H1 (cell line): Measurements from ENCODE around the gene UBQLN1. TPM values are rescaled to one million over a fixed set of nuclear protein-coding genes. Genes with fewer than 3 reads are reported as not detected.

Experiments used
- CTCF ChIA-PET: fragments of 300-600 bp; sonication (Branson Sonifier 250); formaldehyde crosslinking; loops from one replicate; lab custom pipeline; 2021; ENCODE audit not compliant: partially characterized antibody; lab: Charles Lee
- POLR2A ChIA-PET: fragments of 300-600 bp; sonication (Branson Sonifier 250); formaldehyde crosslinking; loops from one replicate; lab custom pipeline; 2021; ENCODE audit warnings: inconsistent platforms; ENCODE audit not compliant: partially characterized antibody; lab: Charles Lee
- DNase-seq, 2 experiments: peaks; one replicate each; pipeline versions ENCODE4 v3.0.0 to v3.0.0-alpha.2; 2010 to 2022; ENCODE audit warnings: low spot score in 2 of 2, low read depth in 1 of 2, mixed read lengths in 1 of 2
- FAIRE-seq: peaks from 2 replicates; lab custom pipeline; 2011; peaks lifted over from hg19 to GRCh38; lab: Jason Lieb, UNC
- H2AFZ ChIP-seq: 2 replicates; pipeline ENCODE4 v1.8.1; 2012; ENCODE audit warnings: low read length, inconsistent platforms
- H2AK5ac ChIP-seq: 2 replicates; pipeline ENCODE4 v1.6.1; 2013; ENCODE audit warnings: low read depth, low read length
- H2BK120ac ChIP-seq: replicated peaks from 2 replicates; pipeline ENCODE3; 2013; ENCODE audit warnings: low read depth, low read length, inconsistent platforms
- H2BK12ac ChIP-seq: 2 replicates; pipeline ENCODE4 v1.6.1; 2013; ENCODE audit warnings: low read depth, low read length
- H2BK15ac ChIP-seq: 2 replicates; pipeline ENCODE4 v1.6.1; 2013; ENCODE audit warnings: low read length
- H2BK20ac ChIP-seq: 2 replicates; pipeline ENCODE4 v1.6.1; 2013; ENCODE audit warnings: low read length
- H2BK5ac ChIP-seq: 2 replicates; pipeline ENCODE4 v1.6.1; 2013; ENCODE audit warnings: low read depth, low read length
- H3K14ac ChIP-seq: 2 replicates; pipeline ENCODE4 v1.6.1; 2013; ENCODE audit warnings: inconsistent platforms; ENCODE audit not compliant: insufficient read length
- H3K18ac ChIP-seq: 2 replicates; pipeline ENCODE4 v1.6.1; 2013; ENCODE audit warnings: low read length; ENCODE audit errors: extremely low read depth
- H3K23ac ChIP-seq: 2 replicates; pipeline ENCODE4 v1.6.1; 2013; ENCODE audit warnings: inconsistent platforms; ENCODE audit not compliant: insufficient read length
- H3K23me2 ChIP-seq: 2 replicates; pipeline ENCODE4 v1.6.1; 2013; ENCODE audit warnings: low read depth, low read length
- H3K27ac ChIP-seq: 2 replicates; pipeline ENCODE4 v1.6.1; 2011; ENCODE audit warnings: low read depth, low read length, inconsistent platforms
- H3K27me3 ChIP-seq, 4 experiments: replicated peaks in 1 of 4; 1 replicate in 1 of 4; 2 replicates in 3 of 4; pipeline versions ENCODE4 v1.6.1 to v1.8.1; 2011 to 2013; ENCODE audit warnings: low read length in 3 of 4, mild to moderate bottlenecking in 3 of 4, inconsistent platforms in 2 of 4, mixed read lengths in 2 of 4, moderate library complexity in 1 of 4; ENCODE audit not compliant: control insufficient read depth in 3 of 4, insufficient read depth in 3 of 4; ENCODE audit errors: extremely low read depth in 1 of 4
- H3K36me3 ChIP-seq, 4 experiments: 2 replicates each; pipeline versions ENCODE4 v1.6.1 to v1.8.1; 2011 to 2013; ENCODE audit warnings: mild to moderate bottlenecking in 4 of 4, low read length in 3 of 4, moderate library complexity in 2 of 4, control low read depth in 1 of 4, inconsistent platforms in 1 of 4; ENCODE audit not compliant: insufficient read depth in 4 of 4, control insufficient read depth in 2 of 4
- H3K4ac ChIP-seq: replicated peaks from 2 replicates; pipeline ENCODE3; 2013; ENCODE audit warnings: low read length, low read depth, mixed read lengths, inconsistent platforms; ENCODE audit not compliant: insufficient read length
- H3K4me1 ChIP-seq, 4 experiments: replicated peaks in 1 of 4; 1 replicate in 1 of 4; 2 replicates in 3 of 4; pipeline versions ENCODE4 v1.6.1 to v1.8.1; 2011 to 2013; ENCODE audit warnings: low read length in 3 of 4, inconsistent platforms in 2 of 4, mixed read lengths in 1 of 4; ENCODE audit not compliant: insufficient read depth in 4 of 4, control insufficient read depth in 3 of 4
- H3K4me2 ChIP-seq, 2 experiments: 2 replicates each; pipeline versions ENCODE4 v1.6.1 to v1.8.1; 2011 to 2013; ENCODE audit warnings: low read depth in 2 of 2, low read length in 2 of 2, control low read depth in 1 of 2, inconsistent platforms in 1 of 2, mild to moderate bottlenecking in 1 of 2; ENCODE audit not compliant: insufficient read depth in 1 of 2
- H3K4me3 ChIP-seq, 4 experiments: fragments of 200-600, 300-600 bp in 1 of 4; sonication (generic), shearing (Covaris generic), sonication (Bioruptor Twin) in 1 of 4; 2 replicates each; pipeline versions ENCODE4 v1.5.1 to v1.8.1; 2011 to 2016; ENCODE audit warnings: low read length in 4 of 4, low read depth in 3 of 4, control low read depth in 2 of 4, inconsistent platforms in 2 of 4, mild to moderate bottlenecking in 2 of 4, mixed read lengths in 1 of 4, moderate library complexity in 1 of 4; ENCODE audit not compliant: insufficient read depth in 2 of 4; ENCODE audit errors: extremely low read depth in 1 of 4
- H3K56ac ChIP-seq: replicated peaks from 2 replicates; pipeline ENCODE3; 2013; ENCODE audit warnings: low read depth, mild to moderate bottlenecking, mixed read lengths, low read length, inconsistent platforms; ENCODE audit not compliant: insufficient read length
- H3K79me1 ChIP-seq: 2 replicates; pipeline ENCODE4 v1.6.1; 2013; ENCODE audit warnings: low read depth, low read length, control low read depth
- H3K79me2 ChIP-seq, 2 experiments: 2 replicates each; pipeline versions ENCODE4 v1.6.1 to v1.8.1; 2012 to 2013; ENCODE audit warnings: low read length in 2 of 2, mild to moderate bottlenecking in 2 of 2, inconsistent platforms in 1 of 2; ENCODE audit not compliant: insufficient read depth in 2 of 2, control insufficient read depth in 1 of 2
- H3K9ac ChIP-seq, 4 experiments: replicated peaks in 1 of 4; 1 replicate in 1 of 4; 2 replicates in 3 of 4; pipeline versions ENCODE4 v1.6.1 to v1.8.1; 2011 to 2013; ENCODE audit warnings: low read depth in 3 of 4, low read length in 3 of 4, control low read depth in 2 of 4, mild to moderate bottlenecking in 2 of 4, moderate library complexity in 2 of 4, inconsistent platforms in 1 of 4; ENCODE audit errors: extremely low read depth in 1 of 4
- H3K9me3 ChIP-seq, 2 experiments: 2 replicates each; pipeline versions ENCODE4 v1.6.1 to v1.8.1; 2012 to 2013; ENCODE audit warnings: mild to moderate bottlenecking in 2 of 2, moderate library complexity in 2 of 2, control low read depth in 1 of 2, inconsistent platforms in 1 of 2, low read depth in 1 of 2, low read length in 1 of 2, mixed read lengths in 1 of 2; ENCODE audit not compliant: insufficient read depth in 2 of 2
- H4K20me1 ChIP-seq, 2 experiments: replicated peaks in 1 of 2; 2 replicates each; pipeline versions ENCODE3 to v1.8.1; 2011 to 2013; ENCODE audit warnings: inconsistent platforms in 2 of 2, low read length in 2 of 2, mild to moderate bottlenecking in 1 of 2; ENCODE audit not compliant: insufficient read depth in 2 of 2, control insufficient read depth in 1 of 2
- H4K5ac ChIP-seq: 2 replicates; pipeline ENCODE4 v1.6.1; 2013; ENCODE audit warnings: low read length, low read depth, mixed read lengths, inconsistent platforms; ENCODE audit not compliant: insufficient read length
- H4K8ac ChIP-seq: 2 replicates; pipeline ENCODE4 v1.8.0; 2013; ENCODE audit warnings: mild to moderate bottlenecking, moderate library complexity, low read length, inconsistent platforms; ENCODE audit not compliant: insufficient read depth; ENCODE audit errors: extremely low read depth
- H4K91ac ChIP-seq: replicated peaks from 2 replicates; pipeline ENCODE3; 2013; ENCODE audit warnings: low read length, mixed read lengths, inconsistent platforms; ENCODE audit not compliant: insufficient read length
- BACH1 ChIP-seq: IDR thresholded peaks from 2 replicates; pipeline ENCODE4 v1.6.1; 2012; ENCODE audit warnings: low read length, improper control_type of control experiment
- CHD1 ChIP-seq: IDR thresholded peaks from 2 replicates; pipeline ENCODE4 v1.6.1; 2012; ENCODE audit warnings: low read depth, low read length, improper control_type of control experiment
- EGR1 ChIP-seq: IDR thresholded peaks from 2 replicates; pipeline ENCODE4 v1.6.1; 2011; ENCODE audit warnings: low read depth, low read length, borderline replicate concordance
- KDM1A ChIP-seq: fragments of 200-600, 300-600 bp; sonication (generic); IDR thresholded peaks from 2 replicates; pipeline ENCODE4 v1.7.1; 2016; ENCODE audit warnings: mild to moderate bottlenecking, low read length, borderline replicate concordance
- POLR2A ChIP-seq, 2 experiments: IDR thresholded peaks; 1 replicate in 1 of 2; 2 replicates in 1 of 2; pipeline ENCODE4 v1.6.1; 2011; ENCODE audit warnings: low read depth in 2 of 2, low read length in 2 of 2, mild to moderate bottlenecking in 2 of 2; ENCODE audit errors: control extremely low read depth in 1 of 2
- RXRA ChIP-seq: IDR thresholded peaks from 2 replicates; pipeline ENCODE4 v1.6.1; 2011; ENCODE audit warnings: low read depth, mild to moderate bottlenecking, low read length, moderate library complexity; ENCODE audit not compliant: insufficient read depth
- SIRT6 ChIP-seq: IDR thresholded peaks from one replicate; pipeline ENCODE4 v1.7.1; 2012; ENCODE audit warnings: low read length, inconsistent platforms
- SP4 ChIP-seq: IDR thresholded peaks from 2 replicates; pipeline ENCODE4 v1.6.1; 2012; ENCODE audit warnings: low read length, inconsistent platforms
- WGBS, 2 experiments: shearing (Covaris generic) in 1 of 2; methylation state at CpG; one replicate each; pipeline versions ENCODE4 v1.1.6 to v1.1.7; 2013 to 2015; ENCODE audit warnings: low lambda C conversion rate in 2 of 2, mixed read lengths in 2 of 2, inconsistent platforms in 1 of 2, low coverage in 1 of 2, missing lambda C conversion rate in 1 of 2; ENCODE audit not compliant: insufficient replicate concordance in 2 of 2, insufficient coverage in 1 of 2, insufficient read length in 1 of 2; ENCODE audit errors: extremely low coverage in 1 of 2, missing lambda C conversion rate in 1 of 2; 5-methylcytosine and 5-hydroxymethylcytosine counted together
- polyA plus RNA-seq, 7 experiments: library from polyadenylated mRNA; depleted of rRNA in 3 of 7; stranded (reverse) in 5 of 7; unstranded in 2 of 7; fragments of >200 nt in 5 of 7; fragments of 200-250 nt in 2 of 7; gene quantifications; 1 replicate in 5 of 7; 2 replicates in 1 of 7; 4 replicates in 1 of 7; pipeline versions ENCODE4 v1.2.1 to v1.2.3, GENCODE V29; 2011 to 2013; ENCODE audit warnings: missing spikeins in 2 of 7, mixed read lengths in 2 of 7
- total RNA-seq: library from RNA; stranded (reverse); fragmentation: NEBNext Ultra II Directional; extraction: Animal tissue kit (Norgen Biotek cat#: 25700); gene quantifications from 2 replicates; pipeline ENCODE4 v1.2.1, GENCODE V29; 2021
- TF ChIP-seq, protein P1 (sequence below): IDR thresholded peaks from 2 replicates; pipeline ENCODE4 v1.6.1; 2012; ENCODE audit warnings: inconsistent platforms

Gene UBQLN1
- total and polyA plus RNA-seq, 2 of the 8 experiments (the other 6 are each of a cell fraction or from before 2014, with no cell fraction given) = 62.4 to 105 TPM

DNA sequence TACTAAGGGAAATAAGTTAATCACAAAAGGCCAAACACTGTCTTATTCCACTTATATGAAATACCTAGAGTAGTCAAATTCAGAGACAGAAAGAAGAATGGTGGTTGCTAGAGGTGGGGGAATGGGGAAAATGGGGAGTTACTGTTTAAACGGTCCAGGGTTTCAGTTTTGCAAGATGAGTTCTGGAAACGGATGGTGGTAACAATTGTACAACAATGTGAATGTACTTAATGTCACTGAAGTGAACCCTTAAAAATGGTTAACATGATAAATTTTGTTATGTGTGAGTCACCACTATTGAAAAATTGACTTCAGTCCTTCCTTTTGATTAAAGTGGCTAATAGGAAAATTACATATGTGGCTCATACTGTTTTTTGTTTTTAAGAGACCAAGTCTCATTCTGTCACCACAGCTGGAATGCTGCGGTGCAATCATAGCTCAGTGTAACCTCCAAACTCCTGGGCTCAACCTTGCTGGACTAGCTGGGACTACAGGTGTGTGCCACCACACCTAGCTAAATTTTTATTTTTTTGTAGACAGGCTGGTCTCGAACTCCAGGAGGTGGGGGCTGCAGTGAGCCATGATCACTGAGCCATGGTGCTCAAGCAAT lies 8.7 kb downstream of the UBQLN1 start:
- no peak for TF ChIP-seq SIRT6
- no peak for TF ChIP-seq KDM1A
- TF ChIP-seq BACH1 = no peak
- TF ChIP-seq RXRA = no peak
- TF ChIP-seq EGR1 = no peak
- TF ChIP-seq POLR2A (IDR thresholded peaks at IDR 0.05; ENCODE audit: control extremely low read depth in 1 of 2, low read depth in 2 of 2, low read length in 2 of 2) = no peak
- no peak for TF ChIP-seq CHD1
- TF ChIP-seq, protein P1, sequence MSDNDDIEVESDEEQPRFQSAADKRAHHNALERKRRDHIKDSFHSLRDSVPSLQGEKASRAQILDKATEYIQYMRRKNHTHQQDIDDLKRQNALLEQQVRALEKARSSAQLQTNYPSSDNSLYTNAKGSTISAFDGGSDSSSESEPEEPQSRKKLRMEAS = no peak
- no peak for TF ChIP-seq SP4
- TF ChIP-seq, all 59 proteins: peak for 0

More for the DNA sequence above, 8.7 kb downstream of the UBQLN1 start:
- H4K20me1 ChIP-seq = peaks cover 9 to 12% of the 10 kb centered on the region in 2 experiments
- FAIRE-seq (no peak), DNase-seq (no peak)
- no peak overlapping the region for H3K18ac ChIP-seq
- H3K4ac ChIP-seq = no peak overlapping the region
- H2BK15ac ChIP-seq = no peak overlapping the region
- H2AFZ ChIP-seq = no peak overlapping the region
- H3K4me1 ChIP-seq = peaks cover 0 to 2% (median 0%) of the 10 kb centered on the region in 4 experiments; a peak in 1 of 7 replicates
- H3K27ac ChIP-seq = no peak overlapping the region
- no peak overlapping the region for H2AK5ac ChIP-seq
- H2BK120ac ChIP-seq = no peak overlapping the region
- H3K9ac ChIP-seq = no peak overlapping the region
- H3K79me2 ChIP-seq = peaks cover 32 to 100% of the 10 kb centered on the region in 2 experiments
- H3K23ac ChIP-seq = no peak overlapping the region
- H3K79me1 ChIP-seq = no peaks in the 10 kb centered on the region
- H2BK5ac ChIP-seq = no peak overlapping the region
- H3K23me2 ChIP-seq = no peaks in the 10 kb centered on the region
- no peaks in the 10 kb centered on the region for H3K36me3 ChIP-seq
- H4K91ac ChIP-seq = no peak overlapping the region
- no peak overlapping the region for H2BK20ac ChIP-seq
- H3K9me3 ChIP-seq = no peaks in the 10 kb centered on the region
- H3K27me3 ChIP-seq = no peaks in the 10 kb centered on the region
- H3K56ac ChIP-seq = no peak overlapping the region
- no peak overlapping the region for H3K14ac ChIP-seq
- ChIA-PET POLR2A (interaction anchor here (2.1 kb wide), 1 partner anchor 9 kb away, joined by 12 read pairs; the partner anchor contains the start of gene UBQLN1), CTCF (no interaction called here)
- no peak overlapping the region for H3K4me3 ChIP-seq
- H3K4me2 ChIP-seq = no peak overlapping the region
- H2BK12ac ChIP-seq = no peak overlapping the region
- no peak overlapping the region for H4K5ac ChIP-seq
- H4K8ac ChIP-seq = no peak overlapping the region
- WGBS, 2 experiments = 87% methylated on average over 4 of the region's 4 CpGs; no CpG with 5 or more reads in 1 of the 2 experiments
